22Rv1 (cell line): ENCODE measurements around the gene CELF2.

Experiments used
- H3K27ac ChIP-seq: fragments of 450-650 bp; 2 replicates; pipeline ENCODE4 v1.5.1; 2017
- CTCF ChIP-seq: fragments of 450-650 bp; IDR thresholded peaks from 2 replicates; pipeline ENCODE4 v1.5.1; 2017; ENCODE audit warnings: mild to moderate bottlenecking
- ZFX ChIP-seq: fragments of 450-650 bp; IDR thresholded peaks from 2 replicates; pipeline ENCODE4 v1.6.1; 2017; ENCODE audit warnings: antibody characterized with exemption, borderline replicate concordance

CELF2 gene

DNA sequence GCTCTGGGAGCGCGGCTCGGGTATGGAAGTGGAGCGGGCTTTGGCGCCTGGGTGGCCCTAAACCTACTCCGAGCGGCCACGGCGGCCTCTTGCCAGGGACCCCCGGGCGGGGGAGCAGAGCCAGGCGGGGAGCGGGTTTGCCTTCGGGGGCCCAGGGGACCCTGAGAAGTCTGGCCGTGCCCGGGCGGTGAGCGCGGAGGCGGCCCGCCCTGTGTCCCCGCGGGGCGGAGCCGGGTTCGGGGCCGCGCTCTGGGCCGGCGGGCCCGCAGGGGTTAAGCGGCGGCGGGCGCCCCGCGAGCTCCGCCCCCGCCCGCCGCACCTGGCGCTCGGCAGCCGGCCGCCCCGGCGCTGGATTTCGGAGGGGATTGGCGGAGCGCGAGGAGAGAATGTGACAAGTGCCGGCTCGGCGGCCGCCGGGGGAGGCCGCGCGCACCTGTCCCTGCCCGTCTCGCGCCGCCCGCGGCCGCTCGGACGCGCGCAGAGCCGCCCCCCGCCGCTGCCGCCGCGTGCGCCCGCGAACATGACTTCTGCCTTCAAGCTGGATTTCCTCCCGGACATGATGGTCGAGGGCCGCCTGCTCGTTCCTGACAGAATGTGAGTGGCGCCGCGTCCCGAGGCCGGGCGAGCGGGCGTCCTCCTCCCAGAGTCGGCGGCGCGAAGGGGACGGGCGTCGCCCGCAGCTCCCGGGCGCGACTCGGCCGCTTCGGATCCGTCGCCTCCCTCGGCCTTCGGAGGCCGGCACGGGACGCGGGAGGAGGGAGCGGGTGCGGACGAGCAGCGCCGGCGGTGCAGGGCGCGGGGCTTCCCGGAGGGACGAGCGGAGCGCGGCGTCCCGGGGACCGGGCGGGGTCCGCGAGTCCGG, at the start of gene CELF2:
Gene CELF2 (plus strand): TSS at position 303 of the 862 bp plus-strand sequence. CDS start 218 bp downstream, at position 521.
- TF ChIP-seq CTCF = no peak
- TF ChIP-seq ZFX = no peak
- H3K27ac ChIP-seq = no peak within 1 kb of the TSS

- no peak overlapping the region for H3K27ac ChIP-seq
- TF ChIP-seq CTCF (no peak), ZFX (no peak)
Measured at GRCh38 chr10:10968257-10968588, 49.4 kb upstream of the CELF2 start.

DNA sequence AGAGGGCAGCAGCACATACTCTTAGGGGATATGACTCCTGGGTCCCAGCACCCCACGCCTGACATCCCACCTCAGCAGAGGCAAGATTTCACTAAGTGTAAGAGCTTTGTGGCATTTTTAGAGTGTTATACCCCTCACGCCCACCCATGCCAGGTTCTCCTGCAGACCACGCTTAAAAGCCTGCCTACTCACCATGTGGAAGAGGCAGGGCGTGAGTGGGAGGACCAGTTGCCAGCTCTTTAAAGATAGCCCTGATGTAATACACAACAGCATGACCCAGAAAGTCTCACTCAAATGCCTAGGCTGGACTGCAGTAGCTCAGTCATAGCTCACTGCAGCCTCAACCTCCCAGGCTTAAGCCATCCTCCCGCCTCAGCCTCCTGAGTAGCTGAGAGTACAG, 44.4 kb upstream of the CELF2 start:
- no peak for TF ChIP-seq ZFX
- TF ChIP-seq CTCF = no peak

DNA sequence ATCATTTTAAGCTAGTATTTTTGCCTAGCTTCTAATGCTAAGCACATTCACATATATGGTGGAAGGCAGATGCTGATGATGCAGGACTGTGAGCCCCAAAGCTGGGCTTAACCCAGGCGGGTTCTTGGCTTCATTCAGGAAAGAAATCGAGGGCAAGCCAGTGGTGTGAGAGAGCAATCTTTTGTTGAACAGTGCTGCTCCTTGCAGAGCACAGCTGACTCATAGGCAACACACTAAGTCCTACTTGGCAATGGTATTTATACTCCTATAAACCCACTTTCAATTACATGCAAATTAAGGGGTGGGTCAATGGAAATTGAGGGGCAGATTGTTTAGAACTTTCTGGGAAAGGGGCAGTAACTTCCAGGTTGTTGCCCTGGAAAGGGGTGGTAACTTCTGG, 42.0 kb upstream of the CELF2 start:
- no peak for TF ChIP-seq ZFX
- TF ChIP-seq CTCF = no peak
- H3K27ac ChIP-seq = no peak overlapping the region

More for the DNA sequence above, 44.4 kb upstream of the CELF2 start:
- no peak overlapping the region for H3K27ac ChIP-seq

- TF ChIP-seq ZFX = no peak
- no peak for TF ChIP-seq CTCF
- no peak overlapping the region for H3K27ac ChIP-seq
Measured at GRCh38 chr10:10976652-10977051, 41.0 kb upstream of the CELF2 start.

DNA sequence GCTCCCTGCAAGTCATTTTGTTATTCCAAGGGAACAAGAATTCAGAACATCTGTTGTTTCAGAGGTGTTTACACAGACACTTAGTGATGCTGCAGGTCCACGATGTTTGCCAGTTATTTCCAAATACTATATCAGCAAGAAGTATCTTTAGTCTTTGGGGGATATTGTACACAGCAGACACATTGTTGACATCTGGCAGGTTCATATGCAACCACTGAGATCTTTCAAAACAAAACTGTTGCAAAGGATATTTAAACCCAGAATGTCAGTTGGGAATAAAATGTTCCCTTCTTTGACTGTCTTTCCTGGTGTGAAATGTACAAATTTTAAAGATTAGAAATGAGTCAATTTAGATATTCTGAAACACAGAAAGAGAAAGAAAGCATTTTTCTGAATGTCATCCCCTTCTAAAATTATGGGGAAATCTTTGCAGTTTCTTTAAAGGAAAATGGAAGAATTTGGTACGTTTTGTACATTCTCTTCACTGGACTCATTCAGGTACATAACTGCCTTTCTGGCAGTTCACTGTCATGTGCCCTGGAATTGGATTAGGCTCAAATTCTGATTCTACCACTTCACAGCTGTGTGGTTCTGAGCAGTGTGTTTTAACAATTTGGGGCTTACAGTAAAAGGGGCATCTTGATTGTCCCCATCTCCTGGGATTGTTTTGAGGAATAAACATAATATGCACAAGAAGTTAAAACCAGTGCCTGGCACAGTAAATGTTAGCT, 40.3 kb upstream of the CELF2 start:
- TF ChIP-seq CTCF = no peak
- TF ChIP-seq ZFX = no peak

GRCh38 chr10:10977978-10978377, 39.7 kb upstream of the CELF2 start:
- TF ChIP-seq ZFX (no peak), CTCF (no peak)
- H3K27ac ChIP-seq = no peak overlapping the region

More for the DNA sequence above, 40.3 kb upstream of the CELF2 start:
- H3K27ac ChIP-seq = no peak overlapping the region
